Hepatocyte (in vitro differentiated cells): ENCODE data around the gene KLHL26. TPM values are rescaled to one million over a fixed set of nuclear protein-coding genes. Genes with fewer than 3 reads are reported as not detected.

Source experiments
- DNase-seq: peaks from one replicate; pipeline ENCODE4 v3.0.0-alpha.2; 2016; ENCODE audit warnings: low spot score
- H2AFZ ChIP-seq: fragments of 200-600 bp; sonication (generic); 2 replicates; pipeline ENCODE4 v1.6.0; 2016; ENCODE audit warnings: antibody characterized with exemption, mild to moderate bottlenecking
- H3K27ac ChIP-seq: fragments of 200-600 bp; sonication (generic); 2 replicates; pipeline ENCODE4 v1.5.1; 2016; ENCODE audit warnings: mild to moderate bottlenecking
- H3K27me3 ChIP-seq: fragments of 200-600 bp; sonication (generic); 2 replicates; pipeline ENCODE4 v1.6.1; 2016
- H3K36me3 ChIP-seq: fragments of 200-600 bp; sonication (generic); replicated peaks from 2 replicates; pipeline ENCODE4 v1.5.1; 2016; ENCODE audit warnings: low read depth; ENCODE audit not compliant: insufficient read depth
- H3K4me1 ChIP-seq: fragments of 200-600 bp; sonication (generic); 2 replicates; pipeline ENCODE4 v1.5.1; 2016; ENCODE audit warnings: mild to moderate bottlenecking, moderate library complexity; ENCODE audit not compliant: insufficient read depth
- H3K4me2 ChIP-seq: fragments of 200-600 bp; sonication (generic); 2 replicates; pipeline ENCODE4 v1.6.0; 2016
- H3K4me3 ChIP-seq: fragments of 200-600 bp; sonication (generic); 2 replicates; pipeline ENCODE4 v1.5.1; 2016; ENCODE audit warnings: mild to moderate bottlenecking
- H3K79me2 ChIP-seq: fragments of 200-600 bp; sonication (generic); 2 replicates; pipeline ENCODE4 v1.6.0; 2017; ENCODE audit warnings: mild to moderate bottlenecking
- H3K9me2 ChIP-seq: fragments of 200-600 bp; sonication (generic); replicated peaks from 2 replicates; pipeline ENCODE4 v1.6.0; 2017; ENCODE audit warnings: mild to moderate bottlenecking; ENCODE audit not compliant: insufficient read depth
- H3K9me3 ChIP-seq: fragments of 200-600 bp; sonication (generic); 2 replicates; pipeline ENCODE4 v1.5.1; 2016; ENCODE audit warnings: low read depth, mild to moderate bottlenecking
- H4K20me1 ChIP-seq: fragments of 200-600 bp; sonication (generic); 2 replicates; pipeline ENCODE4 v1.6.0; 2016; ENCODE audit warnings: mild to moderate bottlenecking; ENCODE audit not compliant: insufficient read depth, poor library complexity, severe bottlenecking
- EZH2 ChIP-seq: fragments of 200-600 bp; sonication (generic); IDR thresholded peaks from 2 replicates; pipeline ENCODE4 v1.6.1; 2016; ENCODE audit warnings: antibody characterized with exemption, mild to moderate bottlenecking, borderline replicate concordance
- EZH2phosphoT487 ChIP-seq: fragments of 200-600 bp; sonication (generic); IDR thresholded peaks from one replicate; pipeline ENCODE4 v1.6.1; 2018; ENCODE audit warnings: antibody characterized with exemption, mild to moderate bottlenecking, low read depth, moderate library complexity; ENCODE audit not compliant: unreplicated experiment, severe bottlenecking
- WGBS: methylation state at CpG from one replicate; pipeline ENCODE4 v1.1.6; 2016; ENCODE audit warnings: low lambda C conversion rate; ENCODE audit errors: missing lambda C conversion rate; 5-methylcytosine and 5-hydroxymethylcytosine counted together
- polyA plus RNA-seq: library from polyadenylated mRNA; unstranded; fragments of >200 nt; fragmentation: Nextera tagmentation; extraction: Ambion mirVana; gene quantifications from 2 replicates; pipeline ENCODE4 v1.2.1, GENCODE V29; 2016
- total RNA-seq: library from RNA; depleted of rRNA; stranded (reverse); fragments of >200 nt; gene quantifications from 2 replicates; pipeline ENCODE4 v1.2.3, GENCODE V29; 2014
- TF ChIP-seq, protein P1 (sequence below): fragments of 200-600 bp; sonication (generic); IDR thresholded peaks from 2 replicates; pipeline ENCODE4 v1.5.1; 2016; ENCODE audit warnings: antibody characterized with exemption, mild to moderate bottlenecking; ENCODE audit not compliant: poor library complexity

KLHL26 gene
- total and polyA plus RNA-seq, 2 experiments from 2014 or later, result 5.0 to 7.6 TPM

DNA sequence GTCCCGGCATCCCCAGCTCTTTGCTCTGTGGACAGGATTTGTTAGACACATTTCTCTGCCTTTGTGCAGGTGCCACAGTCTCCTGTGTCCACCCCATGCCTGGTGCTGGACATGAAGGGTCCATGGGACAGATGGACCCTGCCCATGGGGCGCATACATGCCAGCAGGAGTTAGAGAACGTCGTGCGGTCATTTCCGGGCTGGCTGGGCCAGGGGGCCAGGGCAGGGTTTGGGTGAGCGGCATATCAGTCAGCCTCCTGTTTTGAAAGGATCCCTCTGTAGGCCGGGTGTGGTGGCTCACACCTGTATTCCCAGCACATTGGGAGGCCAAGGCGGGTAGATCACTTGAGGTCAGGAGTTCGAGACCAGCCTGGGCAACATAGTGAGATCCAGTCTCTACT, 11.0 kb downstream of the KLHL26 start:
- TF ChIP-seq EZH2, result no peak
- TF ChIP-seq EZH2phosphoT487, result no peak
- TF ChIP-seq, protein P1, sequence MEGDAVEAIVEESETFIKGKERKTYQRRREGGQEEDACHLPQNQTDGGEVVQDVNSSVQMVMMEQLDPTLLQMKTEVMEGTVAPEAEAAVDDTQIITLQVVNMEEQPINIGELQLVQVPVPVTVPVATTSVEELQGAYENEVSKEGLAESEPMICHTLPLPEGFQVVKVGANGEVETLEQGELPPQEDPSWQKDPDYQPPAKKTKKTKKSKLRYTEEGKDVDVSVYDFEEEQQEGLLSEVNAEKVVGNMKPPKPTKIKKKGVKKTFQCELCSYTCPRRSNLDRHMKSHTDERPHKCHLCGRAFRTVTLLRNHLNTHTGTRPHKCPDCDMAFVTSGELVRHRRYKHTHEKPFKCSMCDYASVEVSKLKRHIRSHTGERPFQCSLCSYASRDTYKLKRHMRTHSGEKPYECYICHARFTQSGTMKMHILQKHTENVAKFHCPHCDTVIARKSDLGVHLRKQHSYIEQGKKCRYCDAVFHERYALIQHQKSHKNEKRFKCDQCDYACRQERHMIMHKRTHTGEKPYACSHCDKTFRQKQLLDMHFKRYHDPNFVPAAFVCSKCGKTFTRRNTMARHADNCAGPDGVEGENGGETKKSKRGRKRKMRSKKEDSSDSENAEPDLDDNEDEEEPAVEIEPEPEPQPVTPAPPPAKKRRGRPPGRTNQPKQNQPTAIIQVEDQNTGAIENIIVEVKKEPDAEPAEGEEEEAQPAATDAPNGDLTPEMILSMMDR, result no peak
- Histone ChIP-seq H3K4me2 (no peak overlapping the region), H2AFZ (no peak overlapping the region), H3K27me3 (no peaks in the 10 kb centered on the region), H3K9me3 (no peaks in the 10 kb centered on the region), H3K36me3 (no peaks in the 10 kb centered on the region), H3K79me2 (peaks cover 30% of the 10 kb centered on the region), H4K20me1 (peaks cover 3% of the 10 kb centered on the region), H3K4me1 (peaks cover 22% of the 10 kb centered on the region), H3K9me2 (no peaks in the 10 kb centered on the region), H3K27ac (no peak overlapping the region), H3K4me3 (no peak overlapping the region)
- no peak for DNase-seq
- WGBS, result 99% methylated on average over 10 of the region's 10 CpGs

DNA sequence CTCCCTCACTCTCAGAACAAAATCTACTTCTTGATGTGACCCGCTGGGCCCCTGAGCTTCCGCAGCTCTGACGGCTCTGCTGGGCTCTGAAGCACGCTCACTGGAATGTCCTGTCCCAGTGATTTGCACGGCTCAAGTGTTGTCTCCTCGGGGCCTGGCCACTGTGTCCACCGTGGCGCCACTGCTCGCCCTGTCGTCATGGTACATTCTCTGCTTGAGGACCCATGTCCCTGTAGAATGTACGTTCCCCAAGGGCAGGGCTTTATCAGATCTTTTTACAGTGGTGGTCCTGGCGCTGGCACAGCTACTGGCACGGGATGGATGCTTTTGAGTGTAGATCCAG, 12.1 kb downstream of the KLHL26 start:
- no peak for DNase-seq
- no peak overlapping the region for H3K4me3 ChIP-seq
- H3K36me3 ChIP-seq, result no peaks in the 10 kb centered on the region
- H3K27me3 ChIP-seq, result no peaks in the 10 kb centered on the region
- peaks cover 24% of the 10 kb centered on the region for H3K79me2 ChIP-seq
- H3K9me2 ChIP-seq, result no peaks in the 10 kb centered on the region
- no peak for TF ChIP-seq EZH2phosphoT487
- no peak overlapping the region for H2AFZ ChIP-seq
- peak overlapping the region; percentile 53 for H3K4me2 ChIP-seq
- peaks cover 3% of the 10 kb centered on the region for H4K20me1 ChIP-seq
- peak overlapping the region; percentile 62 for H3K27ac ChIP-seq
- WGBS, result 79% methylated on average over 13 of the region's 13 CpGs
- H3K4me1 ChIP-seq, result peaks cover 22% of the 10 kb centered on the region
- no peaks in the 10 kb centered on the region for H3K9me3 ChIP-seq

DNA sequence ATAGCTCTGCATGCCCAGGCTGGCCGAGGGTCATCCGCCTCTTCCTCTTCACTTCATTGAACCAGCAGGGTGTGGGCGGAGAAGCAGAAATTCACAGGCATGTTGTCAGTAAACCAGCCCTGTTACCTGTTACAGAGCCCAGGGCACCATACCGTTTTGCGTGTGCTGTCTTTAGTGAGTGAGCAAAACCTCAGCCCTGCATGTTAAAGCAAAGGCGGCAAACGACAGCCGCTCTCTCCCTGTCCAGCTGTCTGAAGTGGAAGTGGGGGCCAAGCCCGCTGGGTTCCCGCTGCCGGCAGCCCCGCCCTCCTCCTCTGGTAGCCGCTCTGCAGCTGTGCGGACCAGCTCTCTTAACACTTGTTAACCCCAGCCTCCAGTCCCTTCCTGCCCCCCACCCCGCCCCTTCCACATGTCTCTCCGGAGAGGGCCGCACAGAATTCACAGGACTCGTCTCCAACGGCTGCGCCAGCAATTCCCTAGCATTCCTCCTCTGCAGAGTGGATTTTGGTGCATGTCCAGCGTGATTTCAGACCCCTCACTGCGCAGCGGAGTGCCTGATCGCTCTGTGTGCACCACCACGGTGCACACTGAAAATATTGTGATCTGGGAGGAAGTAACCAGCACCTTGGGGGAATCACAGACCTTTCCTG, 12.7 kb downstream of the KLHL26 start:
- Histone ChIP-seq H4K20me1 (peaks cover 3% of the 10 kb centered on the region), H3K27me3 (no peaks in the 10 kb centered on the region), H3K79me2 (peaks cover 19% of the 10 kb centered on the region), H3K4me1 (peaks cover 22% of the 10 kb centered on the region), H3K9me3 (no peaks in the 10 kb centered on the region), H3K27ac (peak overlapping the region; percentile 62), H3K36me3 (no peaks in the 10 kb centered on the region), H3K4me2 (peak overlapping the region; percentile 53), H3K9me2 (no peaks in the 10 kb centered on the region), H3K4me3 (no peak overlapping the region), H2AFZ (no peak overlapping the region)
- TF ChIP-seq EZH2, result no peak
- TF ChIP-seq, protein P1, result no peak
- TF ChIP-seq EZH2phosphoT487, result no peak
- DNase-seq, result peak; percentile 39
- WGBS, result 58% methylated on average over 24 of the region's 25 CpGs

DNA sequence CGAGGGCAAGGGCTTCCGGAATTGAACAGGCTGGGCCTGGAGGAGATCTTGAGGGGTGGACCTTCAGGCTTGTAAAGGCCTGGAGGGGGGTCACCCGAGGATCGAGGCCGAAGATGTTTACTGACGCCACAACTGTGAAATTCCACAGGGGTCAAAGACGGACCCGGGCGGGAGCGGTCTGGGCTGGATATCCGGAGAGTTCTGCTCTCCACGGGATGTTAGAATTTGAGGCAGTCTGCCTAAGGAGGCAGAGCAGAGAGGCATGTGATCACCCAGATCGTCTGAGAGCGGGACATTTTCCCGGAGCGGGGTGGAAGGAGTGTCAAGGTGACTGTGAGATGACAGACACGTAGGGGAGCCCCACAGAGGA, 13.2 kb downstream of the KLHL26 start:
- Histone ChIP-seq H3K4me3 (no peak overlapping the region), H3K4me1 (peaks cover 22% of the 10 kb centered on the region), H3K27me3 (no peaks in the 10 kb centered on the region), H3K9me3 (no peaks in the 10 kb centered on the region), H3K36me3 (no peaks in the 10 kb centered on the region), H3K27ac (peak overlapping the region; percentile 62), H2AFZ (no peak overlapping the region), H3K79me2 (peaks cover 14% of the 10 kb centered on the region), H4K20me1 (peaks cover 3% of the 10 kb centered on the region), H3K9me2 (no peaks in the 10 kb centered on the region), H3K4me2 (peak overlapping the region; percentile 53)
- 55% methylated on average over 17 of the region's 17 CpGs for WGBS
- no peak for DNase-seq
- no peak for TF ChIP-seq EZH2phosphoT487
- no peak for TF ChIP-seq EZH2
- TF ChIP-seq, protein P1, result no peak
